Embryonic facial prominence (tissue), 1 donor: ENCODE results near the gene DPY19L2.
"Not testable (repeated sequence)": the region's sequence is repeated elsewhere in the genome, so short reads cannot be mapped to it uniquely, and the experiment has no call there.

Experiments used
- DNase-seq: peaks from one replicate; pipeline ENCODE4 v3.0.0-alpha.2; 2016; ENCODE audit errors: extremely low spot score

DPY19L2 gene

DNA sequence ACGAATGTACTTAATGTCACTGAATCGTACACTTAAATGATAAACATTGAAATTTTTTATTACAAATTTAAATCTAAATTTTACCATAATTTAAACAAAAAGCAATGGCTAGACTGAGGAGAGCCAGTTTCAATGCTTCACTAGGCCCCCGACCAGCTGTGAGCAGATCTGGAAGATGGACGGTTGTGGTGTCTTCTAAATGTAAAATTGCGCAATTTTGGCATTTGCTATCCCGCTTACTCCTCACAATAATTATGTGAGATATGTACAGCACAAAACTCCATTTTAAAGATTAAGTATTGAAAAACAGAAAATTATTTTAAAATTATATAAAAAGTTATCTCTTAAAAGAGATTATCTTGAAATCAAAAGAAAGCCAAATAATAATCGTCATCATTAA is 5.3 kb downstream of the DPY19L2 start:
- DNase-seq: not testable (repeated sequence)

GRCh38 chr12:63658501-63658900 is 9.8 kb downstream of the DPY19L2 start:
- DNase-seq: not testable (repeated sequence)

GRCh38 chr12:63656407-63656806 is 11.9 kb downstream of the DPY19L2 start:
- not testable (repeated sequence) for DNase-seq

DNA sequence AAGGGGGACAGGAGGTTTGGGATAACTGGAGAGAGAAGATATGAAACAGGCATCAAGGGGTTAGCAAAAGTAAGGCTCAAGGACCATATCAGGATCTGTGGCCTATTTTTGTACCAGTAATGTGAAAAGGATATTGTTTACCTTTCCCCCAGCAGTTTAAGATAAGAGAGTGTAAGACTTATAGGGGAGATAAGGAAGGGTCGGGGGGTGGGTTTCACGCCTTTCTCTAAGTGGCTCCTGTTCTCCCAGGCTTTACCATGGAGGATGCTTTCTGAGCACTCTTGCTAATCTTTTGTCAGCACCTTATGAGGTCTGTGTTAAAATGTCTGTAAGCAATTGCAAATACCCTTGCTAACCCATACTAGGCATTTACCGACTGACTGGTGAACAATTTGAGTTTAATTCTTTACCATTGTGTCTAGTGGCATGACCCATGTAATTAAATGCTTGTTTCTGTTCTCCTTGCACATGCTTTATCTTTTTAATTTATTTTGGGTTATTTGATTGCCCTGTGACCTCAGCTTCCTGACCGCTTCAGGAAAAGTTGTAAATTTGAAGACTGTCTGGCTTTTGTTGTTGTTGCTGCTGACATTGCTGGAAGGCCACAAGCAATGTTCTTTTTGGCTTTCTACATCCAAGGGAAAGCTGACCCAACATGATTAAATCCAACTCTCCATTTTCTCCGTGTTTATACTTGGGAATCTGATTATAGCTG is 12.6 kb downstream of the DPY19L2 start:
- not testable (repeated sequence) for DNase-seq

- not testable (repeated sequence) for DNase-seq
Observed at GRCh38 chr12:63654481-63654880, 13.8 kb downstream of the DPY19L2 start.

- DNase-seq: not testable (repeated sequence)
Observed at GRCh38 chr12:63649517-63649916, 18.8 kb downstream of the DPY19L2 start.

DNA sequence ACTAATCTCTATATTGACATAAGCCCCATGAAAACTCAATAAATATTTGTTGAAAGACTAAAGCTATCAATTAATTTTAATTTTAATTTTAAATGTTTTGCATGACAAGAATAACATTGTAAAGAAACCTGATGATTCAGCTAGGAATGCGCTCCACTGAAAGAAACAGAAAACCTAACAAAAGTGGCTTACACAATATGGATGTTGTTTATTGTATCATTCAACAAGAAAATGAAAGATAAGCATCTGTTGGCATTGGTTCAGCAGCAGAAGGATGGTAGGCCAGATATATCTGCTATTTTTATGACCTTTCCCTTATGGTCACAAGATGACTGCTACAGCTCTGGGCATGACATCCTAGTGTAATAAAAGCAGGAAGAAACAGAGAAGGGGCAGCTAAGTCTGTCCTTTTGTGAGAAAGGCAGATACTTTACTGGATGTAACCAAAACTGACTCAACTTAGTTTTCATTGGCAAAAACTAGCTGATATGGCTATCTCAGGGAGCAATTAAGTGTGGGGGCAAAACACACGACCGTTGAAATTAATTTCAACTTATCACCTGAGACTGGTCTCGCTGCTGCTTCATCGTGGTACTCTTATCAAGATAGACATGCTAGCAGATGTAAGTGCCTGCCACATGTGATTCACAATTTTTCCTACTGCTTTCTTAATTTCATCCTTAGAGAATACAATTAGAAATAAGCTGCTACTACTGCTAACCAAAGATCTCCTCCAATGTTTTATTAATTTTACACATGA is 24.7 kb downstream of the DPY19L2 start:
- DNase-seq: not testable (repeated sequence)

GRCh38 chr12:63624258-63624657 is 44.0 kb downstream of the DPY19L2 start:
- not testable (repeated sequence) for DNase-seq

DNA sequence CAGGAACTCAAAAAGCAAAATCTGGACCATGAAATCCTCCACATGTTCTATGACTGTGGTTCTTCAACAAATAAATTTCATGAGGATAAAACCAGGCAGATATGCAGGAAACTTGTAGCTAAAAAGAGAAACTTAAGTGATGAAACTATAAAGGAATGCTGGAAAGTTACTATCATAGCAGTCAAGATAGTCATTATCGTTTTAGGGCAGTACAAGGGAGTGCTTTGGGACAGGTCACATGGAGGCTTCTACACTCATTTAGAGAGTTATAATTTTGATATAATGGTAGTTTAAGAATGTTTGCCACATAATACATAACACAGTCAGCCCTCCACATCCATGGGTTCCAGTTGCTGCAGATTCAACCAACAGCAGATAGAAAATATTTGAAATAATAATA is 52.7 kb downstream of the DPY19L2 start:
- not testable (repeated sequence) for DNase-seq

DNA sequence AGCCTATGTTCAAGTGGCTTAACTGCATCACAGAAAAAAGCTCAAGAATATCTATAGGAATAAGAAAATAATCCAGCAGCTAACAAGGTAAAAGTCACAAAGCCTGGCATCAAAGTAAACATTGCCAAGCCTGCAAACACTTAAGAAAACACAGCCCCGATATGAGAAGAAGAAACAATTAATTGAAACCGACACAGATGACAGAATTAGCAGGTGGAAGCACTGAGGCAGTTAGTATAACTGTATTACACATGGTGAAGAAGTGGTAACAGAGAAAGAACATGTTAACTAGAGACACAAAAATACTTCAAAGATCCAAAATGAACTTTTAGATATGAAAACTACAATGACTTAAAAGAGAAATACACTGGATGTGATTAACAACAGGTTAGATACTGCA is 57.0 kb downstream of the DPY19L2 start:
- not testable (repeated sequence) for DNase-seq

GRCh38 chr12:63609281-63609680 is 59.0 kb downstream of the DPY19L2 start:
- DNase-seq: not testable (repeated sequence)

DNA sequence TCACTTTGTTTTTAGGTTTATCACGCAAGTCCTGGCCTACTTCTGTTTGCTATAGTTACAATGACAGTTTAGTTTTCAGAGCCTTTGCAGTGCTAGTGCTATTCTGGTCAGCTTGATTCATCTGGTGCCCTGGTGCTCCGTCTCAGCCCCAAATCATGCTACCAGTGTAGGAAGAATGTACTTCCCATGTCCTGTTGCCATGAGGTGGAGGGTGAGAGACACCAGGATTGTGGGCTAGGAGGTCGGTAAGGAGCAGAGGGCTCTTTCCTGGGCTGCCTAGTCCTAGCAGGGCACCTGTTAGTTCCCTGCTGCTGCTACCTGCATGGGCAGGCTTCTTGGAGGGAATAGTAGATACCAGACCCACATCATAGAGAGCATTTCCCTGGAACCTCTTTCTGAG is 63.3 kb downstream of the DPY19L2 start:
- not testable (repeated sequence) for DNase-seq

DNA sequence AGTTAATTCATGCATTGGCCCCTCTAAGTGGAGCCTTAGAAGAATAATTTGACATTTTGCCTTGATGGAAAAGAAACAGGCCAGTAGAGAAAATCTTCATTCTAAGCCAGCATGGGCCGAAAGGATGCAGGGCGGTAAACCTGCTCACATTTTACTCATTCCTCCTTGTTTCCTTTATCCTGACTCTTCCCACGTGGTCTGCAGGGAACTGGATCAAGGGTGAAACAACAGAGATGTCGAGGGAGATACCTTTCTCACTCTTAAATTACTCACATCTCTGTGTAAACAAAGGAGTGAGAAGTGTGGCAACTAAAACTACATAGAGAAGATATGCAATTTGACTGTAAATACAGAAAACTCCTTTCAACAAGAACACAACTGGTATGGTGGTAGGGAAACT is 73.5 kb downstream of the DPY19L2 start:
- not testable (repeated sequence) for DNase-seq

DNA sequence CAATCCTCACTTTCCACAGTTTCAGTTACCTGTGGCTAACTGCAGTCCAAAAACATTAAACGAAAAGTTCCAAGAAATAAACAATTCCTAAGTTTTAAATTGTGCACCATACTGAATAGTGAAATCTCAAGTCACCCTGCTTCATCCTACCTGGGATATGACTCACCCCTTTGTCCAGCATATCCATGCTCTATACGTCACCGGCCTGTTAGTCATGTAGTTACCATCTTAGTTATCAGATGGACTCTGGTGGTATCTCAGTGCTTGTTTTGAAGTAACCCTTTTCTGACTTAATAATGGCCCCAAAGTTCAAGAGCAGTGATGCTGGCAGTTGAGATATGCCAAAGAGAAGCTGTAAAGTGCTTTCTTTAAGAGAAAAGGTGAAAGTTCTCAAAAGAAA is 83.9 kb downstream of the DPY19L2 start:
- DNase-seq: not testable (repeated sequence)

DNA sequence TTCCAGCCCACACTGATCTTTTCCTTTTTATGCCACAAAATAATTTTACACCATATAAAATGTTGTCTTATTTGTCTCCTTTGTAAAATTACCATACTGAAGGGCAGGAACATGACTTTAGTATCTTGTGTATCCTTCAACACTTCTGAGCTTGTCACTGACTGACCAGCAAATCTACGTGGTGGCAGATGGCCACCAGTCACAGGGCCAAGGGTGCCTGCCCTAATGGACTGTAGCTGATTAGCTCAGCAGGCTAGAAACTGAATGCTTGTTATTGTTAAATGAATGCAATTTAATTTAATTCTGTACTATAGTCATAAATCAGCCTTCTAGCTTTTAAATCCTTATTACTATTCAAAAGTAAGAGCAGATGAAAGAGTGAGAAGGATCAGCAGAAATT is 85.0 kb downstream of the DPY19L2 start:
- DNase-seq: not testable (repeated sequence)

GRCh38 chr12:63577631-63578030 is 90.7 kb downstream of the DPY19L2 start:
- DNase-seq: not testable (repeated sequence)

- DNase-seq: not testable (repeated sequence)
Observed at GRCh38 chr12:63572038-63572437, 96.3 kb downstream of the DPY19L2 start.

DNA sequence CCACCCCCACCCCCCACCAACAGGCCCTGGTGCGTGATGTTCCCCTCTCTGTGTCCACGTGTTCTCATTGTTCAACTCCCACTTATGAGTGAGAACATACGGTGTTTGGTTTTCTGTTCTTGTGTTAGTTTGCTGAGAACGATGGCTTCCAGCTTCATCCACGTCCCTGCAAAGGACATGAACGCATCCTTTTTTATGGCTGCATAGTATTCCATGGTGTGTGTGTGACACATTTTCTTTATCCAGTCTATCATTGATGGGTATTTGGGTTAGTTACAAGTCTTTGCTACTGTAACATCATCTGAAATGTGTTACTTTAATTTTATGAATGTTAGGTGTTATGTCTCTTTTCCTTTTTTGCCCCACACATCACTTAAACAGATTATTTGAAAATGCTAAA is 109.8 kb downstream of the DPY19L2 start:
- DNase-seq: not testable (repeated sequence)

DNA sequence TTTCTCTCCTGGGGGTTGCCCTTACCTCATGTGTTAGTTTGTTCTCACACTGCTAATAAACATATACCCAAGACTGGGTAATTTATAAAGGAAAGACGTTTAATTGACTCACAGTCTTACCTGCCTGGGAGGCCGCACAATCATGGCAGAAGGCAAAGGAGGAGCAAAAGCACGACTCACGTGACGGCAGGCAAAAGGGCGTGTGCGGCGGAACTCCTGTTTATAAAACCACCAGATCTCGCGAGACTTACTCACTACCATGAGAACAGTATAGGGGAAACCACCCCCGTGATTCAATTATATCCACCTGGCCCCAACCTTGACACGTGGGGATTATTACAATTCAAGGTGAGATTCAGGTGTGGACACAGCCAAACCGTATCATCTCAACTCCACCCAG is 116.9 kb downstream of the DPY19L2 start:
- not testable (repeated sequence) for DNase-seq

GRCh38 chr12:63549034-63549433 is 119.3 kb downstream of the DPY19L2 start:
- not testable (repeated sequence) for DNase-seq

DNA sequence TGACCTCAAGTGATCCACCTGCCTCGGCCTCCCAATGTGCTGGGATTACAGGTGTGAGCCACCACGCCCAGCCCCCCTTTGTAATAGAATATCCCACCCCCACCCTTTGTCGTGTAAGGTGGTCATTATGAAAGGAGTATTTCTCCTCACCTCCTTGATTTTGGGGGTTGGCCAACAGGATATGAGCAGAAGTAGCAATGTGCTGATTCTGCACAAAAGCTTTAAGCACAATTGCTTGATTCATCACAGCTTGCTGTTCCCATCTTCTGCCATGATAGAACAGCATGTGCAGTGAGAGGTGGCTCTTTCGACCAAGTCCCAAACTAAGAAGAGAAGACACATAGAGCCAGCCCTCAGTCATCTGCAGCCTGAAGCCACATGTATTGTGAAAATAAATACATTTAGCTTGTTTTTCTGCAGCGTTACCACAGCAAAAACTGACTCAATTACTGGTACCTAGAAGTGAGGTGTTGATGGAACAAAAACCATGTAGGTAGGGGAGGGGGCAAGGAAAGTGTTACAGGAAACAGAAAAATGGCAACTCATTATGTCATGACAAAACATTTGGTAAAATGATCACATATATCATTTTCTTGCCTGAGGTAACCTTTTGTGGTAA is 122.9 kb downstream of the DPY19L2 start:
- DNase-seq: not testable (repeated sequence)

- not testable (repeated sequence) for DNase-seq
Observed at GRCh38 chr12:63538656-63539055, 129.6 kb downstream of the DPY19L2 start.
